ENCODE results near the gene IL31RA.
A peak's percentile ranks its signal among the peaks of the same experiment; 100 is the strongest.

The IL31RA gene

GRCh38 chr5:55917402-55918086 is 66.4 kb downstream of the IL31RA start:
- H3K9me3 Mint-ChIP-seq = no peaks in the 10 kb centered on the region
- H3K4me1 Mint-ChIP-seq = peaks cover 8 to 19% of the 10 kb centered on the region in 2 donors
- ATAC-seq (replicated peaks) (no peak), DNase-seq (no peak)
- H3K36me3 Mint-ChIP-seq = no peaks in the 10 kb centered on the region
- H3K4me3 Mint-ChIP-seq = no peak overlapping the region
- no peaks in the 10 kb centered on the region for H3K27me3 Mint-ChIP-seq
- no peak overlapping the region for H3K27ac Mint-ChIP-seq

DNA sequence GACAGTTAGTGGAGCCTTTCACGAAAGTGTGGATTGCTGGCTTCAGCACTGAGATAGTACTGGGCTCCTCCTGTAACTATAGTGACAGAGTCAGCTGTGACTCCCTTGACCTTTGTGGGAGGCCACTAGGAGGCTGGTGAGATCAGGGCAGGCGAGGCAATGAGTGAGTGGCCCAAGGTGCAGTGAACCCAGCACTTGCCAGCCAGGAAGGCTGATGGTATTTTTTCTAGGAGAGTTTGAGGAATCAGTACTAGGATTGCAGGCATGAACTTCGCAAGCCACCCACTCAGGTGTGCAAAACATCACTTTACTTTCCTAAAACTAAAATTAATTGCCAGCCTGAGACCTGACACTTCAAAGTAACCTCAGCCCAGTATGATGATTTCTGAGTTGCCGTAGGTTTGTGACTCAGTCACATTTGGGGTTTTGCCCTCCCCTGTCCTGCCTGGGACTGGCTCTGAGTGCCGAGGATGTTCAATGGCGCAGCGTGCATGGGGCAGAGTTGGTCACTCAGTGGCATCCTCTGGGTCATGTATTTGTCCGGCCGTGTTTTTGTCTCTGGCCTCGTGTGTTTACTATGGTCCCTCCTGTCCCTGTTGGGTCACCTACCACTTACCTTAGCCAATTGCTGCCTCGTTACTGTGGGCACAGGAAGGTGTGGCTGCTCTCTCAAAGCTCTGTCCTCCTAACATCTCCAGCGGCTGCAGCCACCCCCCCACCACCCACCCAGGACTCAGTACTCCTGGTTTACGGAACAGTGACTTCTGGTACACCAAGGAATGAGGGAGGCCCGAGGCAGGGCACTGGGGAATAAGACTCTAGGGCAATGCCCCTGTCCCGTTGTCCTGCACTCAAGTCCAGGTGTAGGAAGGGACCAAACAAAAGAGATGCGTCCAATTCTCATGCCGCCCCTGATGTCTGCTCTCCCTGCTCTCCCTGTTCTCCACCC is 67.2 kb downstream of the IL31RA start:
- Mint-ChIP-seq H3K27me3 (peaks cover 3 to 7% of the 10 kb centered on the region in 2 donors), H3K4me1 (peaks cover 11 to 22% of the 10 kb centered on the region in 2 donors)
- ATAC-seq (replicated peaks) = peak; percentile 73 to 74

DNA sequence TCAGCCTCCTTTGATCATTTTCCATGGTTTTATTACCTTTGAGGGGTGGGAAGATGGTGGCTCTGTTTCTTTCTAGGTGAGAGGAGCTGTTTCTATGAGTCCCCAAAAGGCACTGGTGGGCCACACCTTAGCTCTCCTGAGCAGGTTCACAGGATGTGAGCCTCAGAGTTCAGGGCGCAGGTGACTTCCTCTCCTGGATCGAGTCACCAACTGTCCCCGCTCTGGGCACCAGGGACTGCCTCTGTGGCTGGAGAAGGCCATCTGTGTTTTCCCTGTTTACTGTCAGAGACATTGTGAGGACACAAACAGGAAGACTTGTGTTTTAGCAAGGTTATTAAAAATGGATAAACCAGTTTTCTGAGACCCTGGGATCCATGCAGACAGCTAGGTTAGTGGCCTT is 68.5 kb downstream of the IL31RA start:
- peaks cover 11 to 16% of the 10 kb centered on the region in 2 donors for H3K27me3 Mint-ChIP-seq
- H3K27ac Mint-ChIP-seq = no peak overlapping the region
- no peaks in the 10 kb centered on the region for H3K36me3 Mint-ChIP-seq
- H3K9me3 Mint-ChIP-seq = no peaks in the 10 kb centered on the region
- ATAC-seq (replicated peaks) (peak; percentile 48 to 57), DNase-seq (no peak)
- H3K4me3 Mint-ChIP-seq = no peak overlapping the region
- H3K4me1 Mint-ChIP-seq = peaks cover 14 to 30% of the 10 kb centered on the region in 2 donors

More for the DNA sequence above, 67.2 kb downstream of the IL31RA start:
- Mint-ChIP-seq H3K4me3 (no peak overlapping the region), H3K9me3 (no peaks in the 10 kb centered on the region), H3K36me3 (no peaks in the 10 kb centered on the region), H3K27ac (no peak overlapping the region)
- no peak for DNase-seq

GRCh38 chr5:55920784-55921183 is 69.6 kb downstream of the IL31RA start:
- Mint-ChIP-seq H3K36me3 (no peaks in the 10 kb centered on the region), H3K27me3 (peaks cover 11 to 16% of the 10 kb centered on the region in 2 donors), H3K4me3 (no peak overlapping the region), H3K9me3 (no peaks in the 10 kb centered on the region), H3K27ac (no peak overlapping the region), H3K4me1 (peaks cover 14 to 30% of the 10 kb centered on the region in 2 donors)
- DNase-seq (no peak), ATAC-seq (replicated peaks) (no peak)

DNA sequence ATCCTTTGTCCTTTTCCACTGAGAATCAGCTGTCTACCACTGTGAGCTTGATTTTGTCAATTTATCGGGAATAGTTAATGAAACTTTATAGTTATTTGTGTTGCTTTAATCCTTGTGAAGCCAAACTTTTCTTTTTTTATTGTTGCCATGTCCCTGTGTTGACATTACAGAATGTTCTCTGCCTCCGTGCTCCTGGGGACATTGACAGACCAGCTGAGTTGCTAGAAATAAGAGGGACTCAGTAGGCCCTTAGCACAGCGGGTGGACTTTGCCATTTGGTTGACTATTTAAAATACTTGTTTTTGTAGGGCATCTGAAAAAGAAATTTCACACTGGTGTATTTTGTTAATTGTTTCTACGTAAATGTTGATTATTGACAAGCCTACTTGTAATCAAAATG is 70.5 kb downstream of the IL31RA start:
- ATAC-seq (replicated peaks) (no peak), DNase-seq (no peak)
- H3K36me3 Mint-ChIP-seq = no peaks in the 10 kb centered on the region
- H3K4me1 Mint-ChIP-seq = peaks cover 14 to 30% of the 10 kb centered on the region in 2 donors
- no peak overlapping the region for H3K4me3 Mint-ChIP-seq
- H3K27me3 Mint-ChIP-seq = peaks cover 11 to 16% of the 10 kb centered on the region in 2 donors
- H3K9me3 Mint-ChIP-seq = no peaks in the 10 kb centered on the region
- H3K27ac Mint-ChIP-seq = no peak overlapping the region

DNA sequence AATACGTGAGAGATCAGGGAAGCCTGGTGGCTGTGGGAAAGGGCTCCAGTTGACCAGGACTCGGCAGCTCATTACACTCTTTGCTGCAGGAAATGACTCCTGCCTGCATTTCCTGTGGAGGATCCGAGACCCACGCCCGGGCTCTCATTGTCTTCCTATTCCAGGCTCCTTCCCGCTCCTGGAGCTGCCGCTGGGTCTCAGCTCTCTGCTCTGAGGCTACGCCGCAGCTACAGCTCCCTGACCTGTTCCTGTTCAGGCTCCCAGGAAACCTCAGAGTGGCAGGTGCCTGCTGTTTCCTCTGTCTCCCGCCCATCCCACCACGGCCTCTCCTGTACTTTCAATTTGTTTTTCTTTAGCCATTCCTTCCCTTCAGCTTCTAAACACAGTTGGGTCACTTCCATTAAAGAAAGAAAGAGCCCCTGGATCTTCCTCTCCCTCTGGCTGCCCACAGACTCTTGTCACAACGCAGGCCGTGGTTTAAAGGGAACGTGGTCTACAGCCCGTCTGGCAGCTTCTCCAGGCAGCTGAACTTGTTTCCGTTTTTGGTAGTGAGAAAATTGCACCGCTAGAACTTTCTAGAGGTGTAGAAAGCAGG is 72.1 kb downstream of the IL31RA start:
- H3K27ac Mint-ChIP-seq = peak overlapping the region; percentile 84

DNA sequence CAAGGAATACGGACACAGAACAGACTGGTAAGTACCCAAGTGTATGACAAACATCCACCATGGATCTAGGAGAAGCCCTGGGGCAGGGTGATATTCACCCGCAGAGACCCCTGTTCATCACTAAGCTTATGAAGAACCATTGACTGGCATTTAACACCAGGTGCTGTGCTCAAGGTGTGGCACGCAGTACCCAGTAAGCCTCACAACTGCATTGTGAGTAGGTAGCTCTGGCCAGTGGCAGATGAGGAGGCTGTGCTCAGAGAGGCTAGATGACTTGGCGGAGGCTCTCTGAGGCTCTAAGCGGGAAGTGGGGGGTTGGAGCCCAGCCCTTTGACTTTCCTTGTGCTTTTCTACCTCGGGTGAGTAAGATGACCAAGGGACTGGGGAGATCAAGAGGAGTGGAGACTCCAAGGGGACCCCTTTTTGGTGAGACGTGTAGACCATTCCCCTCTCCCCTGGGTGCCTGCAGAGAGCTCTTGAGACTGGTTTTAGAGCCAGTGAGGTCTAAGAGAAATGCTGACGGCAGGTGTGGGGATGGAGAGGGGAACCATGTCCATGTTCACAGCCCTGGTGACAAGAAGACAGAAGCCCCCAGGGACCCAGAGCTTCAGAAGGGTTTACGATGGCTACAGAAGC is 72.8 kb downstream of the IL31RA start:
- Mint-ChIP-seq H3K27me3 (peaks cover 11 to 24% of the 10 kb centered on the region in 2 donors), H3K9me3 (no peaks in the 10 kb centered on the region), H3K4me1 (peaks cover 14 to 24% of the 10 kb centered on the region in 2 donors), H3K27ac (no peak overlapping the region), H3K4me3 (no peak overlapping the region), H3K36me3 (no peaks in the 10 kb centered on the region)
- ATAC-seq (replicated peaks) = peak in 1 of 2 donors; percentile 23
- no peak for DNase-seq

More for the DNA sequence above, 72.1 kb downstream of the IL31RA start:
- H3K36me3 Mint-ChIP-seq = no peaks in the 10 kb centered on the region
- H3K4me1 Mint-ChIP-seq = peaks cover 14 to 25% of the 10 kb centered on the region in 2 donors
- H3K4me3 Mint-ChIP-seq = peak overlapping the region; percentile 83 to 86
- ATAC-seq (replicated peaks) (peak; percentile 39 to 50), DNase-seq (no peak)
- peaks cover 11 to 22% of the 10 kb centered on the region in 2 donors for H3K27me3 Mint-ChIP-seq
- H3K9me3 Mint-ChIP-seq = no peaks in the 10 kb centered on the region

GRCh38 chr5:55924744-55925143 is 73.6 kb downstream of the IL31RA start:
- peaks cover 11 to 16% of the 10 kb centered on the region in 2 donors for H3K4me1 Mint-ChIP-seq
- H3K9me3 Mint-ChIP-seq = no peaks in the 10 kb centered on the region
- DNase-seq (no peak), ATAC-seq (replicated peaks) (no peak)
- H3K27me3 Mint-ChIP-seq = peaks cover 11 to 24% of the 10 kb centered on the region in 2 donors
- no peaks in the 10 kb centered on the region for H3K36me3 Mint-ChIP-seq
- no peak overlapping the region for H3K4me3 Mint-ChIP-seq
- no peak overlapping the region for H3K27ac Mint-ChIP-seq

DNA sequence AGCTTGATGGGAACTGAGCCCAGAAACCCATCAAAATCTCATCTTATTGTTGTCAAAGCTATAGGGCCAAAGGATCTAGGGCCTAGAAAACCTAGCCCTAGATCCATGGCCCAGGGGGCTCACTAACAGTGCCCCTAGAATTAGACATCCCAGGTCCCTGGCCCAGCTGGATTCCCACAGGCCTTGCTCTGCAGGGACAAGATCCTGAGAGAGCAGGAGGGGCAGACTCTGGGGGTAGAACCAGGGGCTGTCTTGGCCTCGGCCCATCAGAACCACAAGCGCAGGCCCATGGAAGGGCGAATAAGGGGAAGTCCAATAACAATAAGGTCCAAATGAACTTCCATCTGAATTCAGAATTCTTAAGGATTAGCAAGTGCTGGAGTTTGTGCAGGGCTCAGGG is 74.0 kb downstream of the IL31RA start:
- Mint-ChIP-seq H3K4me1 (peaks cover 7 to 12% of the 10 kb centered on the region in 2 donors), H3K9me3 (no peaks in the 10 kb centered on the region), H3K4me3 (no peak overlapping the region), H3K27ac (no peak overlapping the region), H3K36me3 (no peaks in the 10 kb centered on the region), H3K27me3 (peaks cover 11 to 24% of the 10 kb centered on the region in 2 donors)
- DNase-seq (no peak), ATAC-seq (replicated peaks) (no peak)

- ATAC-seq (replicated peaks) = no peak
- Mint-ChIP-seq H3K36me3 (no peaks in the 10 kb centered on the region), H3K27me3 (peaks cover 11 to 24% of the 10 kb centered on the region in 2 donors), H3K9me3 (no peaks in the 10 kb centered on the region), H3K4me1 (peaks cover 7 to 10% of the 10 kb centered on the region in 2 donors), H3K4me3 (no peak overlapping the region), H3K27ac (no peak overlapping the region)
- DNase-seq = no peak
Observed at GRCh38 chr5:55925712-55926111, 74.6 kb downstream of the IL31RA start.

- DNase-seq (no peak), ATAC-seq (replicated peaks) (no peak)
- Mint-ChIP-seq H3K4me1 (peaks cover 7 to 10% of the 10 kb centered on the region in 2 donors), H3K36me3 (no peaks in the 10 kb centered on the region), H3K9me3 (no peaks in the 10 kb centered on the region), H3K27me3 (peaks cover 11 to 24% of the 10 kb centered on the region in 2 donors), H3K4me3 (no peak overlapping the region), H3K27ac (no peak overlapping the region)
Observed at GRCh38 chr5:55926476-55926875, 75.3 kb downstream of the IL31RA start.

DNA sequence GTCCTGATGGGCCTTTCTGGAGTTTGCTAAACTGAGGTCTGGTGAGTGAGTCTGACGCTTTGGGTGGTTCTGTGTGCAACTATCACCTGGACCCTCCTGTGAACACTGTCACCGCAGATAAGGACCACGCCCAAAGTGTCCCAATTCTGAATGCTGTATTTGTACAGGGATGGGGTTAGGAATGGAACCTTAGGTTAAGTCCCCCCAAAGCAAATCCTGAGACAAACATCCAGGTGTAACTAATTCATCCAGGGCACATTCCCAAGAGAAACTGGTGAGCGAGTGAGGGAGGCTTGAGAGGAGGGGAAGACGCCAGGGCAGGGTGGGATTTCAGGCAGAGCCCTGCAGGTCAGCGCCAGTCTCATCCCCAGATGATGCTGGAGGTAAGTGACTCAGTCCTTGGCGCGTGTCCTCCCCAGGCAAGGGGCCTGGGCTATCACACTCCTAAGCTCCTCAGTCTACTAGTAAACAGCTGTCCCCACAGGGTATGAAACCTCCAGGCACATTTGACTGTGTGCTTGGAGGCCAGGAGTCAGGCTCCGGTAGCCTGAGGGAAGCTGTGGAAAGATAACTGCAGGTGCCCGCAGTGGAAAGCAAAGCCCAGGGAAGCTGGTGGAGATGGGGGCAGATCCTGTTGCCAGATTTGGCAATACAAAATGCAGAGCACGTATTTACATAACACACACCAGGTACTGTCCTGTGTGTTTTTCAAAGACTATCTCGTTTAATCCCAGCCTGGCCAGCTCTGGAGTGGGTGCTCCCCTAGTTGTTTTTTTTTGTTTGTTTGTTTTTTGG is 76.9 kb downstream of the IL31RA start:
- no peaks in the 10 kb centered on the region for H3K36me3 Mint-ChIP-seq
- no peak for ATAC-seq (replicated peaks)
- H3K27me3 Mint-ChIP-seq = peaks cover 11 to 20% of the 10 kb centered on the region in 2 donors
- no peaks in the 10 kb centered on the region for H3K9me3 Mint-ChIP-seq
- no peak overlapping the region for H3K27ac Mint-ChIP-seq
- H3K4me1 Mint-ChIP-seq = peaks cover 5 to 10% of the 10 kb centered on the region in 2 donors
- no peak overlapping the region for H3K4me3 Mint-ChIP-seq
- DNase-seq = no peak

- ATAC-seq (replicated peaks) (no peak), DNase-seq (no peak)
- Mint-ChIP-seq H3K9me3 (no peaks in the 10 kb centered on the region), H3K27me3 (peaks cover 0 to 8% of the 10 kb centered on the region in 2 donors), H3K4me3 (no peak overlapping the region), H3K27ac (no peak overlapping the region), H3K36me3 (no peaks in the 10 kb centered on the region), H3K4me1 (no peaks in the 10 kb centered on the region)
Observed at GRCh38 chr5:55929020-55929799, 78.1 kb downstream of the IL31RA start.

Data from stimulated activated naive B cell treated with anti-CD40 and anti-IgM and Interleukin-4, amounts not matched to agents 10 μg/mL and 1 μg/mL and 100 μg/mL, for 72 hours (primary cell).